Measurements from ENCODE around the gene RNF151.

DNA sequence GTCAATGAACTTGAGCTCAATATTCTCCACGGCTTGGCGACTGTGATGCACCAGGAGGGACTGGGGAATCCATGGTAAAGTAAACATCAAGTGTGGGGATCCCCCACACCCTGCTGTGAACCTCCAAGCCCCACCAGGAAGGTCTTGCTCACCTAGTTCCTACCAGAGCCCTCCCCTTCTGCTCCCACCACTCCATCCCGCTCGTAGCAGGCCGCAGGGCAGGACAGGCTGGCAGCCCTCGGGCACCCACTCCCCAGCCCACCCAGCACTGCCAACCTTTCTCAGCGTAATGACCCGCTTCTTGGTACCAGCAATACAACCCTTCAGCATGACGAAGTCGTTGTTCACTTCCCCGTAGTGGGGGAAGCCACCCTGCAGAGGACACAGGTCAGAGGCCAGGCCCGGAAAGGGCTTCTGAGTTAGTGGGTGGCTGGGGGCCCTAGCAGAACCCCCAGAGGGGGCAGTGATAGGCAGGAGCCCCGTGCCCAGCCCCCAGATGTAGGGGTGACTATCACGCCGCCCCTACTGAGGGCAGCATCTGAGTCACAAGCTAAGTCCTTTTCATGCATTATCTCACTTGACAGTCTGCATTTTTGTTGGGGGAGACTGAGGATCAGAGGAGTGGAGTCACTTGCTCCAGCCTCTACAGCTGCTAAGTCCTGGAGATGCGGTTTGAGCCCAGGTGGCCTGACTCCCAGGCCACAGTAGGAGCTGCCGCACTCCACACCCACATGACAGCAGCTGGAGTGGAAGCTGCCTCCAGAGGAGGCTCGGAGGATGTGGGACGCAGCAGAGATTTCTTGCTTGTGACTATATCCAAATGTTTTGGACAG lies 20.9 kb upstream of the RNF151 start:
- TF ChIP-seq, protein P1, sequence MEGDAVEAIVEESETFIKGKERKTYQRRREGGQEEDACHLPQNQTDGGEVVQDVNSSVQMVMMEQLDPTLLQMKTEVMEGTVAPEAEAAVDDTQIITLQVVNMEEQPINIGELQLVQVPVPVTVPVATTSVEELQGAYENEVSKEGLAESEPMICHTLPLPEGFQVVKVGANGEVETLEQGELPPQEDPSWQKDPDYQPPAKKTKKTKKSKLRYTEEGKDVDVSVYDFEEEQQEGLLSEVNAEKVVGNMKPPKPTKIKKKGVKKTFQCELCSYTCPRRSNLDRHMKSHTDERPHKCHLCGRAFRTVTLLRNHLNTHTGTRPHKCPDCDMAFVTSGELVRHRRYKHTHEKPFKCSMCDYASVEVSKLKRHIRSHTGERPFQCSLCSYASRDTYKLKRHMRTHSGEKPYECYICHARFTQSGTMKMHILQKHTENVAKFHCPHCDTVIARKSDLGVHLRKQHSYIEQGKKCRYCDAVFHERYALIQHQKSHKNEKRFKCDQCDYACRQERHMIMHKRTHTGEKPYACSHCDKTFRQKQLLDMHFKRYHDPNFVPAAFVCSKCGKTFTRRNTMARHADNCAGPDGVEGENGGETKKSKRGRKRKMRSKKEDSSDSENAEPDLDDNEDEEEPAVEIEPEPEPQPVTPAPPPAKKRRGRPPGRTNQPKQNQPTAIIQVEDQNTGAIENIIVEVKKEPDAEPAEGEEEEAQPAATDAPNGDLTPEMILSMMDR (IDR thresholded peaks at IDR 0.05), result no peak
- no peak for TF ChIP-seq POLR2AphosphoS5 (IDR thresholded peaks at IDR 0.05)
- no peak for TF ChIP-seq EP300 (IDR thresholded peaks at IDR 0.05)
- TF ChIP-seq POLR2A (IDR thresholded peaks at IDR 0.05), result no peak
